ENCODE results near the gene ACOT8. TPM values are rescaled to one million over a fixed set of nuclear protein-coding genes. Genes with fewer than 3 reads are reported as not detected.

Gene ACOT8
- total RNA-seq, 1 experiment from 2014 or later = 38.1 TPM

- no peak overlapping the region for H3K27ac Mint-ChIP-seq
- no peaks in the 10 kb centered on the region for H3K27me3 Mint-ChIP-seq (ENCODE audit: low read depth)
Measured at GRCh38 chr20:45860560-45861220, 3.5 kb upstream of the ACOT8 start.

More at GRCh38 chr20:45860560-45861220, 3.5 kb upstream of the ACOT8 start:
- H3K36me3 Mint-ChIP-seq = no peaks in the 10 kb centered on the region
- TF ChIP-seq NFE2L1 (CRISPR knock-in tag; IDR thresholded peaks at IDR 0.05) (no peak), ZNF121 (CRISPR knock-in tag; IDR thresholded peaks at IDR 0.05) (no peak), ELF4 (CRISPR knock-in tag; IDR thresholded peaks at IDR 0.05; ENCODE audit: low read depth) (no peak), E2F4 (CRISPR knock-in tag; IDR thresholded peaks at IDR 0.05; ENCODE audit: borderline replicate concordance, low read depth) (no peak), ZNF416 (CRISPR knock-in tag; IDR thresholded peaks at IDR 0.05) (no peak), ZNF423 (CRISPR knock-in tag; IDR thresholded peaks at IDR 0.05) (no peak), NR3C1 (CRISPR knock-in tag; conservative IDR thresholded peaks at IDR 0.05; ENCODE audit: low read depth) (no peak), SMAD4 (CRISPR knock-in tag; IDR thresholded peaks at IDR 0.05) (no peak), USF1 (CRISPR knock-in tag; IDR thresholded peaks at IDR 0.05) (no peak), STAT6 (CRISPR knock-in tag; conservative IDR thresholded peaks at IDR 0.05; ENCODE audit: low read depth) (no peak), RELA (CRISPR knock-in tag; IDR thresholded peaks at IDR 0.05; ENCODE audit: borderline replicate concordance) (no peak), ATF2 (CRISPR knock-in tag; IDR thresholded peaks at IDR 0.05; ENCODE audit: borderline replicate concordance, low read depth) (no peak), ETV6 (CRISPR knock-in tag; IDR thresholded peaks at IDR 0.05) (no peak), ZNF425 (CRISPR knock-in tag; conservative IDR thresholded peaks at IDR 0.05) (no peak)
- ATAC-seq (no peak), DNase-seq (ENCODE audit: low spot score) (no peak)
- H3K4me1 Mint-ChIP-seq = peaks cover 31% of the 10 kb centered on the region
- CTCF ChIA-PET = interaction anchor here (0.7 kb wide), 2 partner anchors 48 to 89 kb away, joined by 4 read pairs; no protein-coding TSS in a partner anchor
- H3K4me3 Mint-ChIP-seq = no peak overlapping the region
- POLR2A ChIA-PET = interaction anchor here (0.6 to 0.7 kb wide), 2 partner anchors 20 to 50 kb away, joined by 3 to 8 read pairs; no protein-coding TSS in a partner anchor
- H3K9me3 Mint-ChIP-seq = no peaks in the 10 kb centered on the region
